Measurements from ENCODE around the gene RXRA. TPM values are rescaled to one million over a fixed set of nuclear protein-coding genes. Genes with fewer than 3 reads are reported as not detected.

Gene RXRA
- total and polyA plus RNA-seq, 12 donors = 5.5 to 114 (median 71.3) TPM

- H3K9me3 ChIP-seq (replicated peaks in 1 of 3) = no peaks in the 10 kb centered on the region
- H3K36me3 ChIP-seq (replicated peaks in 1 of 2) = no peaks in the 10 kb centered on the region
- 79 to 81% (median 80%) methylated on average over 10 of the region's 10 CpGs for WGBS, 4 donors
- no peaks in the 10 kb centered on the region for H3K27me3 ChIP-seq
- intact Hi-C loops (cut with DNase I) = loop anchor here in 1 of 2 donors (5.0 kb wide), 1 partner anchor 144 kb away; no protein-coding TSS in a partner anchor
- H3K4me3 ChIP-seq = no peak overlapping the region
- no peak overlapping the region for H3K27ac ChIP-seq
- DNase-seq = peak in 2 of 7 donors; percentile 6 to 8
- TF ChIP-seq POLR2A (IDR thresholded peaks at IDR 0.05) = no peak
- TF ChIP-seq CTCF (IDR thresholded peaks at IDR 0.05) = no peak
- no peaks in the 10 kb centered on the region for H3K4me1 ChIP-seq (replicated peaks in 1 of 2)
These were observed 4.7 kb upstream of the RXRA start for GRCh38 chr9:134321531-134321930.

DNA sequence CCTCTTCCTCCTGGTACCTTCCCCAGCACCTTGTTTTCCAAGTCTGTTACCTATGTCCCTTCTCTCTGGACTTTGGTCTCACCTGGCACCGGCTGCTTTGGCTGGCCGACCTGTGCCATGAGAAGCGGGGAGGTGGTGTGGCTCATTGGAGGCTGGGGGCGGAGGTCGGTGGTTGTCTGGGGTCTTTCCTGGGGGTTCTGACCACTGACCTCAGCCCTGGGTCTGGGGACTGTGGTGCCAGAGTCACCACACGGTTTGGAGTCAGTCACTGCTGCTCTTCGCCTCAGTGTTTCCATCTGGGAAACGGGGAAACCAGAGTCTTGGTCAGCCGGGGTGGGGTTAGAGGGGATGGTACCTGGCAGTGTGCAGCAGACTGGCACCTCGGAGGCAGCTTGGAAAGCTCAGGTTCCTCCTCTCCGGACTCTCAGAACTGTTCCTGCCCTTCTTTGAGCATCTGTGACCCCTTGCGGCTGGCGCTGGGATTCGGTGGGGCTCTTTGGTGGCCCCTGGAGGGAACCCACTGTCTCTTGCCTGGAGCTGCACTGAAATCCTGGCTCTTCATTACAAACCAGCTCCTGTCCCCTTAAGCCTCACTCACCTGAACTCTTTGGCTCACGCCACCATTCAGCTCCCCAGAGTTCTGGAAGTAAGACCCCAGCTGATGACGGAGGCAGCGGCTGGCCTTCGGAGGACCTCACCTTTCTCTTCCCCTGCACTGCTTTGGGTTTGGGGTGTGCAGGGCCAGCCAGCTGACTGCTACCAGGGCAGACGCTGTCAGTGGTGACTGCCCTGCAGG lies 4.1 kb upstream of the RXRA start:
- peak in 4 of 7 donors; percentile 13 to 50 (median 16) for DNase-seq
- 90 to 95% (median 94%) methylated on average over 15 to 19 of the region's 19 CpGs for WGBS, 4 donors

GRCh38 chr9:134322781-134323241 lies 3.4 kb upstream of the RXRA start:
- no peak for TF ChIP-seq POLR2A (IDR thresholded peaks at IDR 0.05)
- no peak for TF ChIP-seq CTCF (IDR thresholded peaks at IDR 0.05)

More for the DNA sequence above, 4.1 kb upstream of the RXRA start:
- no peaks in the 10 kb centered on the region for H3K9me3 ChIP-seq (replicated peaks in 1 of 3)
- H3K4me1 ChIP-seq (replicated peaks in 1 of 2) = no peaks in the 10 kb centered on the region
- no peak overlapping the region for H3K4me3 ChIP-seq
- no peak overlapping the region for H3K27ac ChIP-seq
- intact Hi-C loops (cut with DNase I) = loop anchor here in 1 of 2 donors (5.0 kb wide), 1 partner anchor 145 kb away; no protein-coding TSS in a partner anchor
- no peaks in the 10 kb centered on the region for H3K27me3 ChIP-seq
- no peak for TF ChIP-seq POLR2A (IDR thresholded peaks at IDR 0.05)
- TF ChIP-seq CTCF (IDR thresholded peaks at IDR 0.05) = no peak
- no peaks in the 10 kb centered on the region for H3K36me3 ChIP-seq (replicated peaks in 1 of 2)

DNA sequence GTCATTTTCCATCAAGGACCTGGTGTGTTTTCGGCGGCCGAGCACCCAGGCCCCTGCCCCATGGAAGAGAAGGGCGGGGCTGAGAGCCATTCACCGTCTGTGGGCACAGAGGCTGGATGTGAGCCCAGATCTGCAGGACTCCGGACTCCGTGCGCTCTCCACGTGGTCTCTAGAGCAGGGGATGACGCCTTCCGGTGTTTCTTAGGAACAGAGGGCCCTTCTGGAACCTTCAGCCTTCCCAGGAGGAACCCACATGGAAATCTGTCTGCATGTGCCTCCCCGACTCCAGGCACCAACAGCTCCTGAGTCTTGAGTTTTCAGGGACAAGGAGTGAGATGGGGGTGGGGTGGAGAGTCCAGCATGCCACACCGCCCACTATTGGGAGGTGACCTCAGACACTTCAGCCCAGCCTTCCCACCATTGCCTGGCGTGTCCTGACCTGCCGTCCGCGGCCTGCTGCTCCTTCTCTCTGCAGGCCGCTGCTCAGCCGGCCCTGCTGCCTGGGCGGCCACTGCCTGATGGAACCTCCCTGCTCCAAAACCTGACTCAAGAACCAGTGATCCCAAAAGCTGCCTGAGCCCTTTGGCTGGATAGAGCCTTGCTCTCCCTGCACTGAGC lies 2.4 kb upstream of the RXRA start:
- TF ChIP-seq CTCF (IDR thresholded peaks at IDR 0.05) (no peak), POLR2A (IDR thresholded peaks at IDR 0.05) (no peak)

More at GRCh38 chr9:134322781-134323241, 3.4 kb upstream of the RXRA start:
- intact Hi-C loops (cut with DNase I) = loop anchor here in 1 of 2 donors (5.0 kb wide), 1 partner anchor 146 kb away; no protein-coding TSS in a partner anchor
- Histone ChIP-seq H3K27me3 (no peaks in the 10 kb centered on the region), H3K36me3 (replicated peaks in 1 of 2) (no peaks in the 10 kb centered on the region), H3K4me3 (no peak overlapping the region), H3K9me3 (replicated peaks in 1 of 3) (no peaks in the 10 kb centered on the region), H3K27ac (no peak overlapping the region), H3K4me1 (replicated peaks in 1 of 2) (peaks cover 6% of the 10 kb centered on the region in 2 donors)
- 84 to 90% (median 88%) methylated on average over 5 to 7 of the region's 7 CpGs for WGBS, 4 donors
- DNase-seq = peak in 5 of 7 donors; percentile 5 to 48 (median 16)

More for the DNA sequence above, 2.4 kb upstream of the RXRA start:
- 74 to 88% (median 82%) methylated on average over 6 to 20 of the region's 20 CpGs for WGBS, 4 donors
- Histone ChIP-seq H3K36me3 (replicated peaks in 1 of 2) (no peaks in the 10 kb centered on the region), H3K4me3 (no peak overlapping the region), H3K27me3 (no peaks in the 10 kb centered on the region), H3K9me3 (replicated peaks in 1 of 3) (no peaks in the 10 kb centered on the region), H3K4me1 (replicated peaks in 1 of 2) (peaks cover 16 to 17% of the 10 kb centered on the region in 2 donors), H3K27ac (peak overlapping the region in 1 of 5 donors; percentile 99)
- intact Hi-C loops (cut with DNase I) = loop anchor here in 1 of 2 donors (5.0 kb wide), 1 partner anchor 147 kb away; no protein-coding TSS in a partner anchor
- peak in 6 of 7 donors; percentile 25 to 64 (median 36) for DNase-seq

All from adrenal gland (tissue), 12 donors.